ENCODE measurements around the gene CNTNAP2. TPM values are rescaled to one million over a fixed set of nuclear protein-coding genes. Genes with fewer than 3 reads are reported as not detected.

CNTNAP2 gene
- total and polyA plus RNA-seq, 2 of the 4 experiments (the other 2 are of a cell fraction): not detected

GRCh38 chr7:147664541-147664940 is 1547.9 kb downstream of the CNTNAP2 start (continued):
- TF ChIP-seq RAD21 (IDR thresholded peaks at IDR 0.05; ENCODE audit: low read length) (no peak), USF2 (IDR thresholded peaks at IDR 0.05; ENCODE audit: low read depth, low read length) (no peak)

- Histone ChIP-seq H3K4me2 (ENCODE audit: low read depth, low read length) (no peak overlapping the region), H2BK5ac (ENCODE audit: low read depth, low read length, poor library complexity, severe bottlenecking) (no peak overlapping the region), H3K79me1 (ENCODE audit: low read depth in 1 of 2, low read length in 2 of 2) (no peaks in the 10 kb centered on the region), H4K20me1 (ENCODE audit: insufficient read depth, low read length) (no peaks in the 10 kb centered on the region), H2BK15ac (ENCODE audit: low read depth, low read length) (no peak overlapping the region), H3K14ac (replicated peaks; ENCODE audit: low read depth, low read length) (no peak overlapping the region), H3K9me3 (ENCODE audit: control insufficient read depth, insufficient read depth, low read length) (peaks cover 7% of the 10 kb centered on the region), H3K56ac (ENCODE audit: extremely low read depth, insufficient read depth, low read length) (no peak overlapping the region), H3K27me3 (ENCODE audit: control insufficient read depth, insufficient read depth, low read length) (no peaks in the 10 kb centered on the region), H4K91ac (ENCODE audit: insufficient read depth, low read depth, low read length) (no peak overlapping the region), H4K8ac (ENCODE audit: low read depth in 2 of 2, low read length in 2 of 2) (no peak overlapping the region), H3K18ac (ENCODE audit: low read depth, low read length) (no peak overlapping the region), H3K36me3 (ENCODE audit: control insufficient read depth, insufficient read depth, low read length) (no peaks in the 10 kb centered on the region), H3K4me3 (ENCODE audit: insufficient read depth, low read depth, low read length) (no peak overlapping the region), H3K9me1 (ENCODE audit: insufficient read depth, low read length) (no peaks in the 10 kb centered on the region), H3K4me1 (ENCODE audit: control insufficient read depth, insufficient read depth, low read length) (no peaks in the 10 kb centered on the region), H3K9ac (ENCODE audit: low read depth, low read length) (no peak overlapping the region), H3K4ac (ENCODE audit: low read depth, low read length) (no peak overlapping the region), H2BK20ac (ENCODE audit: low read depth, low read length) (no peak overlapping the region), H3K23ac (ENCODE audit: low read depth, low read length) (no peak overlapping the region), H2AK9ac (replicated peaks; ENCODE audit: low read depth, low read length, poor library complexity) (no peak overlapping the region), H2BK120ac (ENCODE audit: low read depth, low read length) (no peak overlapping the region), H2AFZ (replicated peaks; ENCODE audit: low read length, poor library complexity) (no peak overlapping the region), H2AK5ac (ENCODE audit: low read depth, low read length) (no peak overlapping the region), H4K5ac (ENCODE audit: low read depth, low read length) (no peak overlapping the region), H3K27ac (ENCODE audit: insufficient read depth, low read length) (no peak overlapping the region)
- TF ChIP-seq CEBPB (IDR thresholded peaks at IDR 0.05; ENCODE audit: low read depth, low read length) (no peak), ELK1 (IDR thresholded peaks at IDR 0.05; ENCODE audit: borderline replicate concordance, low read depth, low read length) (no peak), RFX5 (IDR thresholded peaks at IDR 0.05; ENCODE audit: low read depth, low read length) (no peak)
- DNase-seq: no peak
- no TSS peak for BruUV-seq (replicated peaks)
- intact Hi-C loops (cut with micrococcal nuclease): no loop called here
- no peak for ATAC-seq (ENCODE audit: low read depth)
- dilution Hi-C loops (cut with HindIII; ENCODE audit: low sequenced_read_pairs, unreplicated experiment): no loop called here
- ChIA-PET POLR2A (ENCODE audit: unreplicated experiment) (no interaction called here), CTCF (no interaction called here)
- in situ Hi-C loops (cut with MboI; ENCODE audit: low sequenced_read_pairs): no loop called here
- WGBS, 2 experiments (ENCODE audit: extremely low coverage in 2 of 2, insufficient read length in 1 of 2): 60% methylated on average over 7 of the region's 10 CpGs; no CpG with 5 or more reads in 1 of the 2 experiments
These were observed 1554.2 kb downstream of the CNTNAP2 start for GRCh38 chr7:147670759-147671158.
